ENCODE data around the gene PLPP1.

The PLPP1 gene

GRCh38 chr5:55409775-55410174, 125.0 kb downstream of the PLPP1 start:
- H3K9ac ChIP-seq (ENCODE audit: low read depth, low read length), result no peak overlapping the region
- H3K27ac ChIP-seq (ENCODE audit: low read depth, low read length), result no peak overlapping the region
- H3K36me3 ChIP-seq (ENCODE audit: control insufficient read depth, insufficient read depth, low read length), result peaks cover 83% of the 10 kb centered on the region
- no peaks in the 10 kb centered on the region for H3K4me1 ChIP-seq (ENCODE audit: control insufficient read depth, insufficient read depth, low read length)
- H3K9me3 ChIP-seq (ENCODE audit: control insufficient read depth, insufficient read depth, low read length), result no peaks in the 10 kb centered on the region
- H3K27me3 ChIP-seq (ENCODE audit: control insufficient read depth, insufficient read depth, low read length), result no peaks in the 10 kb centered on the region
- no peak overlapping the region for H3K4me3 ChIP-seq (ENCODE audit: low read depth, low read length)

GRCh38 chr5:55407984-55408383, 126.8 kb downstream of the PLPP1 start:
- Histone ChIP-seq H3K4me1 (ENCODE audit: control insufficient read depth, insufficient read depth, low read length) (no peaks in the 10 kb centered on the region), H3K36me3 (ENCODE audit: control insufficient read depth, insufficient read depth, low read length) (peaks cover 82% of the 10 kb centered on the region), H3K4me3 (ENCODE audit: low read depth, low read length) (no peak overlapping the region), H3K9ac (ENCODE audit: low read depth, low read length) (no peak overlapping the region), H3K27me3 (ENCODE audit: control insufficient read depth, insufficient read depth, low read length) (no peaks in the 10 kb centered on the region), H3K27ac (ENCODE audit: low read depth, low read length) (no peak overlapping the region), H3K9me3 (ENCODE audit: control insufficient read depth, insufficient read depth, low read length) (no peaks in the 10 kb centered on the region)

GRCh38 chr5:55407059-55407684, 127.6 kb downstream of the PLPP1 start:
- Histone ChIP-seq H3K27ac (ENCODE audit: low read depth, low read length) (no peak overlapping the region), H3K36me3 (ENCODE audit: control insufficient read depth, insufficient read depth, low read length) (peaks cover 84% of the 10 kb centered on the region), H3K4me3 (ENCODE audit: low read depth, low read length) (no peak overlapping the region), H3K4me1 (ENCODE audit: control insufficient read depth, insufficient read depth, low read length) (no peaks in the 10 kb centered on the region), H3K9ac (ENCODE audit: low read depth, low read length) (no peak overlapping the region), H3K27me3 (ENCODE audit: control insufficient read depth, insufficient read depth, low read length) (no peaks in the 10 kb centered on the region), H3K9me3 (ENCODE audit: control insufficient read depth, insufficient read depth, low read length) (no peaks in the 10 kb centered on the region)

- no peaks in the 10 kb centered on the region for H3K4me1 ChIP-seq (ENCODE audit: control insufficient read depth, insufficient read depth, low read length)
- no peaks in the 10 kb centered on the region for H3K9me3 ChIP-seq (ENCODE audit: control insufficient read depth, insufficient read depth, low read length)
- H3K9ac ChIP-seq (ENCODE audit: low read depth, low read length), result no peak overlapping the region
- peaks cover 84% of the 10 kb centered on the region for H3K36me3 ChIP-seq (ENCODE audit: control insufficient read depth, insufficient read depth, low read length)
- H3K27ac ChIP-seq (ENCODE audit: low read depth, low read length), result no peak overlapping the region
- no peak overlapping the region for H3K4me3 ChIP-seq (ENCODE audit: low read depth, low read length)
- H3K27me3 ChIP-seq (ENCODE audit: control insufficient read depth, insufficient read depth, low read length), result no peaks in the 10 kb centered on the region
Observed at GRCh38 chr5:55406292-55406691, 128.5 kb downstream of the PLPP1 start.

GRCh38 chr5:55402199-55402598, 132.6 kb downstream of the PLPP1 start:
- Histone ChIP-seq H3K4me1 (ENCODE audit: control insufficient read depth, insufficient read depth, low read length) (no peaks in the 10 kb centered on the region), H3K9me3 (ENCODE audit: control insufficient read depth, insufficient read depth, low read length) (no peaks in the 10 kb centered on the region), H3K4me3 (ENCODE audit: low read depth, low read length) (no peak overlapping the region), H3K27ac (ENCODE audit: low read depth, low read length) (no peak overlapping the region), H3K36me3 (ENCODE audit: control insufficient read depth, insufficient read depth, low read length) (peaks cover 89% of the 10 kb centered on the region), H3K9ac (ENCODE audit: low read depth, low read length) (no peak overlapping the region), H3K27me3 (ENCODE audit: control insufficient read depth, insufficient read depth, low read length) (no peaks in the 10 kb centered on the region)

- peaks cover 83% of the 10 kb centered on the region for H3K36me3 ChIP-seq (ENCODE audit: control insufficient read depth, insufficient read depth, low read length)
- H3K27ac ChIP-seq (ENCODE audit: low read depth, low read length), result no peak overlapping the region
- no peaks in the 10 kb centered on the region for H3K27me3 ChIP-seq (ENCODE audit: control insufficient read depth, insufficient read depth, low read length)
- H3K4me1 ChIP-seq (ENCODE audit: control insufficient read depth, insufficient read depth, low read length), result peaks cover 6% of the 10 kb centered on the region; the same call in 1 of the 2 replicates
- H3K9me3 ChIP-seq (ENCODE audit: control insufficient read depth, insufficient read depth, low read length), result no peaks in the 10 kb centered on the region; the same call in 1 of the 2 replicates
- no peak overlapping the region for H3K4me3 ChIP-seq (ENCODE audit: low read depth, low read length)
- no peak overlapping the region for H3K9ac ChIP-seq (ENCODE audit: low read depth, low read length)
Observed at GRCh38 chr5:55393501-55394175, 141.1 kb downstream of the PLPP1 start.

GRCh38 chr5:55392669-55393068, 142.1 kb downstream of the PLPP1 start:
- H3K36me3 ChIP-seq (ENCODE audit: control insufficient read depth, insufficient read depth, low read length), result peaks cover 83% of the 10 kb centered on the region
- peaks cover 6% of the 10 kb centered on the region; the same call in 1 of the 2 replicates for H3K4me1 ChIP-seq (ENCODE audit: control insufficient read depth, insufficient read depth, low read length)
- no peak overlapping the region for H3K4me3 ChIP-seq (ENCODE audit: low read depth, low read length)
- no peak overlapping the region for H3K27ac ChIP-seq (ENCODE audit: low read depth, low read length)
- no peaks in the 10 kb centered on the region; the same call in 1 of the 2 replicates for H3K9me3 ChIP-seq (ENCODE audit: control insufficient read depth, insufficient read depth, low read length)
- H3K9ac ChIP-seq (ENCODE audit: low read depth, low read length), result no peak overlapping the region
- no peaks in the 10 kb centered on the region for H3K27me3 ChIP-seq (ENCODE audit: control insufficient read depth, insufficient read depth, low read length)

- H3K27me3 ChIP-seq (ENCODE audit: control insufficient read depth, insufficient read depth, low read length), result no peaks in the 10 kb centered on the region
- peaks cover 82% of the 10 kb centered on the region for H3K36me3 ChIP-seq (ENCODE audit: control insufficient read depth, insufficient read depth, low read length)
- H3K27ac ChIP-seq (ENCODE audit: low read depth, low read length), result no peak overlapping the region
- H3K4me1 ChIP-seq (ENCODE audit: control insufficient read depth, insufficient read depth, low read length), result peaks cover 6% of the 10 kb centered on the region; the same call in 1 of the 2 replicates
- H3K9me3 ChIP-seq (ENCODE audit: control insufficient read depth, insufficient read depth, low read length), result no peaks in the 10 kb centered on the region; the same call in 1 of the 2 replicates
- no peak overlapping the region for H3K4me3 ChIP-seq (ENCODE audit: low read depth, low read length)
- H3K9ac ChIP-seq (ENCODE audit: low read depth, low read length), result no peak overlapping the region
Observed at GRCh38 chr5:55391707-55392106, 143.1 kb downstream of the PLPP1 start.

- Histone ChIP-seq H3K4me1 (ENCODE audit: control insufficient read depth, insufficient read depth, low read length) (peaks cover 6% of the 10 kb centered on the region; the same call in 1 of the 2 replicates), H3K9me3 (ENCODE audit: control insufficient read depth, insufficient read depth, low read length) (no peaks in the 10 kb centered on the region; the same call in 1 of the 2 replicates), H3K4me3 (ENCODE audit: low read depth, low read length) (no peak overlapping the region), H3K27me3 (ENCODE audit: control insufficient read depth, insufficient read depth, low read length) (no peaks in the 10 kb centered on the region), H3K36me3 (ENCODE audit: control insufficient read depth, insufficient read depth, low read length) (peaks cover 72% of the 10 kb centered on the region), H3K27ac (ENCODE audit: low read depth, low read length) (no peak overlapping the region), H3K9ac (ENCODE audit: low read depth, low read length) (no peak overlapping the region)
Observed at GRCh38 chr5:55387865-55388264, 146.9 kb downstream of the PLPP1 start.

- no peak overlapping the region for H3K9ac ChIP-seq (ENCODE audit: low read depth, low read length)
- H3K9me3 ChIP-seq (ENCODE audit: control insufficient read depth, insufficient read depth, low read length), result no peaks in the 10 kb centered on the region
- H3K4me1 ChIP-seq (ENCODE audit: control insufficient read depth, insufficient read depth, low read length), result peaks cover 6% of the 10 kb centered on the region; the same call in 1 of the 2 replicates
- H3K27ac ChIP-seq (ENCODE audit: low read depth, low read length), result no peak overlapping the region
- peaks cover 64% of the 10 kb centered on the region for H3K36me3 ChIP-seq (ENCODE audit: control insufficient read depth, insufficient read depth, low read length)
- no peaks in the 10 kb centered on the region for H3K27me3 ChIP-seq (ENCODE audit: control insufficient read depth, insufficient read depth, low read length)
- no peak overlapping the region for H3K4me3 ChIP-seq (ENCODE audit: low read depth, low read length)
Observed at GRCh38 chr5:55386356-55386755, 148.4 kb downstream of the PLPP1 start.

GRCh38 chr5:55385846-55386245, 148.9 kb downstream of the PLPP1 start:
- Histone ChIP-seq H3K27ac (ENCODE audit: low read depth, low read length) (no peak overlapping the region), H3K4me3 (ENCODE audit: low read depth, low read length) (no peak overlapping the region), H3K9me3 (ENCODE audit: control insufficient read depth, insufficient read depth, low read length) (no peaks in the 10 kb centered on the region), H3K36me3 (ENCODE audit: control insufficient read depth, insufficient read depth, low read length) (peaks cover 64% of the 10 kb centered on the region), H3K4me1 (ENCODE audit: control insufficient read depth, insufficient read depth, low read length) (peaks cover 6% of the 10 kb centered on the region; the same call in 1 of the 2 replicates), H3K9ac (ENCODE audit: low read depth, low read length) (no peak overlapping the region), H3K27me3 (ENCODE audit: control insufficient read depth, insufficient read depth, low read length) (no peaks in the 10 kb centered on the region)

All from HUES48 (cell line).